CD4-positive, alpha-beta memory T cell (primary cell): Measurements from ENCODE around the gene WDR12. TPM values are rescaled to one million over a fixed set of nuclear protein-coding genes. Genes with fewer than 3 reads are reported as not detected.
"Not testable (repeated sequence)": the region's sequence is repeated elsewhere in the genome, so short reads cannot be mapped to it uniquely, and the experiment has no call there.

ENCODE experiments used
- CTCF ChIA-PET: fragments of 350-600 bp; sonication (Branson Sonifier 250); formaldehyde crosslinking; loops from one replicate; lab custom pipeline; 2021; ENCODE audit warnings: inconsistent platforms; ENCODE audit not compliant: partially characterized antibody; lab: Charles Lee
- POLR2A ChIA-PET: fragments of 350-600 bp; sonication (Branson Sonifier 250); formaldehyde crosslinking; loops from one replicate; lab custom pipeline; 2021; ENCODE audit not compliant: partially characterized antibody; lab: Charles Lee
- DNase-seq, 5 donors: peaks; one replicate each; pipeline versions ENCODE4 v3.0.0 to v3.0.0-alpha.2; 2020 to 2022; ENCODE audit warnings: mixed read lengths in 1 of 5
- H3K27ac ChIP-seq: one replicate; pipeline ENCODE4 v1.7.0; 2013; ENCODE audit warnings: low read depth, low read length
- H3K27me3 ChIP-seq: 2 replicates; pipeline ENCODE4 v1.7.0; 2013; ENCODE audit warnings: mild to moderate bottlenecking, low read length, moderate library complexity; ENCODE audit not compliant: insufficient read depth
- H3K36me3 ChIP-seq: 2 replicates; pipeline ENCODE4 v1.7.0; 2013; ENCODE audit warnings: mild to moderate bottlenecking, low read length, moderate library complexity; ENCODE audit not compliant: insufficient read depth
- H3K4me1 ChIP-seq: 2 replicates; pipeline ENCODE4 v1.7.0; 2013; ENCODE audit warnings: mild to moderate bottlenecking, low read length, moderate library complexity; ENCODE audit not compliant: insufficient read depth
- H3K4me3 ChIP-seq, 2 donors: one replicate each; pipeline ENCODE4 v1.7.0; 2013; ENCODE audit warnings: low read length in 2 of 2, mild to moderate bottlenecking in 1 of 2
- H3K9me3 ChIP-seq, 2 donors: one replicate each; pipeline ENCODE4 v1.7.0; 2013; ENCODE audit warnings: low read length in 2 of 2, control low read depth in 1 of 2; ENCODE audit not compliant: control insufficient read depth in 1 of 2
- H3K27ac Mint-ChIP-seq, 7 donors: one replicate each; pipeline ENCODE4 v1.8.0; 2020 to 2021; ENCODE audit warnings: mixed read lengths in 7 of 7, mild to moderate bottlenecking in 6 of 7, inconsistent platforms in 3 of 7, moderate library complexity in 3 of 7
- H3K27me3 Mint-ChIP-seq, 2 donors: one replicate each; pipeline ENCODE4 v1.8.0; 2020 to 2021; ENCODE audit warnings: mixed read lengths in 2 of 2
- H3K36me3 Mint-ChIP-seq, 2 donors: one replicate each; pipeline ENCODE4 v1.8.0; 2020 to 2021; ENCODE audit warnings: mixed read lengths in 2 of 2, inconsistent platforms in 1 of 2, mild to moderate bottlenecking in 1 of 2
- H3K4me1 Mint-ChIP-seq, 4 donors: one replicate each; pipeline ENCODE4 v1.8.0; 2020 to 2021; ENCODE audit warnings: mixed read lengths in 4 of 4, mild to moderate bottlenecking in 1 of 4
- H3K4me3 Mint-ChIP-seq, 8 donors: one replicate each; pipeline ENCODE4 v1.8.0; 2020 to 2021; ENCODE audit warnings: mixed read lengths in 8 of 8, mild to moderate bottlenecking in 7 of 8, moderate library complexity in 6 of 8, inconsistent platforms in 3 of 8
- H3K9me3 Mint-ChIP-seq, 8 donors: one replicate each; pipeline ENCODE4 v1.8.0; 2020 to 2021; ENCODE audit warnings: mixed read lengths in 8 of 8, mild to moderate bottlenecking in 5 of 8, inconsistent platforms in 3 of 8, moderate library complexity in 1 of 8
- intact Hi-C: fragments of 100-400 bp; cut with micrococcal nuclease; formaldehyde crosslinking; loops from one replicate; pipeline ENCODE4 v1.15.1; 2023
- polyA plus RNA-seq, 2 donors: library from polyadenylated mRNA; unstranded; fragments of 300-500 nt; fragmentation: Illumina TruSeq; gene quantifications; one replicate each; pipeline ENCODE4 v1.2.3, GENCODE V29; 2021
- total RNA-seq, 2 experiments: library from RNA; stranded (reverse); gene quantifications; one replicate each; pipeline ENCODE4 v1.2.3, GENCODE V29; 2021

WDR12 gene
- total and polyA plus RNA-seq, 4 experiments from 2014 or later: 16.5 to 25.0 (median 20.6) TPM

GRCh38 chr2:202870431-202871299 is 40.8 kb downstream of the WDR12 start:
- peaks cover 0 to 6% of the 10 kb centered on the region in 2 donors for H3K36me3 Mint-ChIP-seq
- Histone ChIP-seq H3K4me3 (peak overlapping the region; percentile 59 to 62), H3K36me3 (no peaks in the 10 kb centered on the region), H3K27me3 (no peaks in the 10 kb centered on the region), H3K27ac (peak overlapping the region; percentile 51), H3K4me1 (peaks cover 3% of the 10 kb centered on the region), H3K9me3 (no peaks in the 10 kb centered on the region)
- peak overlapping the region in 6 of 7 donors; percentile 18 to 71 (median 59) for H3K27ac Mint-ChIP-seq
- H3K4me1 Mint-ChIP-seq: peaks cover 5 to 13% (median 9%) of the 10 kb centered on the region in 4 donors
- intact Hi-C loops: loop anchor here (1.0 to 10.0 kb wide), 6 partner anchors 39 to 367 kb away; partner anchors contain the start of genes CYP20A1, FAM117B and NBEAL1
- peak; percentile 44 to 57 (median 51) for DNase-seq
- ChIA-PET CTCF (interaction anchor here (0.5 to 4.6 kb wide), 14 partner anchors 10 to 322 kb away, joined by 3 to 53 read pairs (median 3); no protein-coding TSS in a partner anchor), POLR2A (interaction anchor here (0.5 to 2.6 kb wide), 7 partner anchors 9 to 282 kb away, joined by 3 to 9 read pairs (median 4); partner anchors contain the start of genes FAM117B and WDR12)
- H3K4me3 Mint-ChIP-seq: peak overlapping the region; percentile 87 to 97 (median 94)
- H3K27me3 Mint-ChIP-seq: no peaks in the 10 kb centered on the region
- H3K9me3 Mint-ChIP-seq: no peaks in the 10 kb centered on the region

DNA sequence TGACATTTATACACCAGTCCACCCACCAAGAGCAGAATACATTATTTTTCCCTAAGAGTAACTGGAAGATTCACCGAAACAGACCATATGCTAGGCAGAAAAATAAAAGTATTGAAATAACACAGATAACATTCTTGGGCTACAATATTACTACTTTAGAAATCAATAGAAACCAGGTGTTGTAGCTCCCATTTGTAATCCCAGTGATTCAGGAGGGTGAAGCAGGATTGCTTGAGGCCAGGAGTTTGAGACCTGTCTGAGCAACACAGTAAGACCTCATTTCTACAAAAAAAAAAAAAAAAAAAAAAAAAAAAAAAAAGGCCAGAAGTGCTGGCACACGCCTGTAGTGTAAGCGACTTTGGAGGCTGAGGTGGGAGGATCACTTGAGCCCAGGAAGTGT is 49.5 kb downstream of the WDR12 start:
- Mint-ChIP-seq H3K4me3 (no peak overlapping the region), H3K27me3 (no peaks in the 10 kb centered on the region), H3K27ac (no peak overlapping the region), H3K9me3 (peaks cover 0 to 6% (median 0%) of the 10 kb centered on the region in 8 donors), H3K36me3 (no peaks in the 10 kb centered on the region), H3K4me1 (no peaks in the 10 kb centered on the region)
- Histone ChIP-seq H3K27me3 (no peaks in the 10 kb centered on the region), H3K4me1 (no peaks in the 10 kb centered on the region), H3K27ac (no peak overlapping the region), H3K9me3 (no peaks in the 10 kb centered on the region), H3K4me3 (no peak overlapping the region), H3K36me3 (no peaks in the 10 kb centered on the region)
- intact Hi-C loops: no loop called here
- CTCF ChIA-PET: interaction anchor here (0.8 kb wide), 1 partner anchor 273 kb away, joined by 3 read pairs; no protein-coding TSS in a partner anchor
- POLR2A ChIA-PET: interaction anchor here (1.5 kb wide), 1 partner anchor 9 kb away, joined by 3 read pairs; no protein-coding TSS in a partner anchor
- no peak for DNase-seq

DNA sequence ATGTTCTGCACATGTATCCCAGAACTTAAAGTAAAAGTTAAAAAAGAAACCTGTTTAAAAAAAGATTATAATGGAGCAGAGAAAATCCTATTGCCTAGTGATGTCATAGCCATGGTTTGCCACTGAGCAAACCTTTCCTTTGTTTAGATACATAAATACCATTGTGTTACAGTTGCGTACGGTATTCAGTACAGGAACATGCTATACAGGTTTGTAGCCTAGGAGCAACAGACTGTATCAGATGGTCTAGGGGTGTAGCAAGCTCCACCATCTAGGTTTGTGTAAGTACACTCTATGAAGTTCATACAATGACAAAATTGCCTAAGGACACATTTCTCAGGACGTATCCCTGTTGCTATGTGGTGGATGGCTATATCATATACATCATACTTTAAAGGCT is 52.9 kb downstream of the WDR12 start:
- Mint-ChIP-seq H3K9me3 (peaks cover 0 to 15% (median under 1%) of the 10 kb centered on the region in 8 donors), H3K4me1 (no peaks in the 10 kb centered on the region), H3K27ac (no peak overlapping the region), H3K27me3 (no peaks in the 10 kb centered on the region), H3K4me3 (no peak overlapping the region), H3K36me3 (no peaks in the 10 kb centered on the region)
- no peaks in the 10 kb centered on the region for H3K9me3 ChIP-seq
- H3K4me1 ChIP-seq: no peaks in the 10 kb centered on the region
- ChIA-PET POLR2A (no interaction called here), CTCF (no interaction called here)
- intact Hi-C loops: no loop called here
- no peak overlapping the region for H3K4me3 ChIP-seq
- H3K36me3 ChIP-seq: no peaks in the 10 kb centered on the region
- no peaks in the 10 kb centered on the region for H3K27me3 ChIP-seq
- DNase-seq: no peak
- no peak overlapping the region for H3K27ac ChIP-seq

DNA sequence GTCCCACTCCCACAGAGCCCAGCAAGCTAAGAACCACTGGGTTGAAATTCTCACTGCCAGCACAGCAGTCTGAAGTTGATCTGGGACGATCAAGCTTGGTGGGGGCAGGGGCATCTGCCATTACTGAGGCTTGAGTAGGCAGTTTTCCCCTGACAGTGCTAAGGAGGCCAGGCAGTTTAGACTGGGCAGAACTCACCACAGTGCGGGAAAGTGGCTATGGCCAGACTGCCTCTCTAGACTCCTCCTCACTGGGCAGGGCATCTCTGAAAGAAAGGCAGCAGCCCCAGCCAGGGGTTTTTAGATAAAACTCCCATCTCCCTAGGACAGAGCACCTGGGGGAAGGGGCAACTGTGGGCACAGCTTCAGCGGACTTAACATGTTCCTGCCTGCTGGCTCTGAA is 62.1 kb downstream of the WDR12 start:
- CTCF ChIA-PET, H3K4me1 Mint-ChIP-seq, intact Hi-C loops, H3K4me3 Mint-ChIP-seq, H3K36me3 Mint-ChIP-seq, H3K27ac ChIP-seq, POLR2A ChIA-PET, H3K4me1 ChIP-seq, H3K36me3 ChIP-seq, H3K9me3 Mint-ChIP-seq, H3K27ac Mint-ChIP-seq, H3K27me3 Mint-ChIP-seq, H3K9me3 ChIP-seq, DNase-seq, H3K4me3 ChIP-seq, H3K27me3 ChIP-seq: not testable (repeated sequence)

GRCh38 chr2:202848813-202849212 is 62.7 kb downstream of the WDR12 start:
- ChIA-PET POLR2A (no interaction called here), CTCF (no interaction called here)
- Mint-ChIP-seq H3K4me3 (no peak overlapping the region), H3K36me3 (no peaks in the 10 kb centered on the region), H3K27ac (no peak overlapping the region), H3K9me3 (peaks cover 0 to 5% (median under 1%) of the 10 kb centered on the region in 8 donors), H3K27me3 (peaks cover 0 to 3% of the 10 kb centered on the region in 2 donors), H3K4me1 (no peaks in the 10 kb centered on the region)
- intact Hi-C loops: no loop called here
- no peak overlapping the region for H3K27ac ChIP-seq
- H3K4me1 ChIP-seq: no peaks in the 10 kb centered on the region
- H3K9me3 ChIP-seq: no peaks in the 10 kb centered on the region
- no peaks in the 10 kb centered on the region for H3K27me3 ChIP-seq
- DNase-seq: no peak
- H3K36me3 ChIP-seq: no peaks in the 10 kb centered on the region
- no peak overlapping the region for H3K4me3 ChIP-seq

DNA sequence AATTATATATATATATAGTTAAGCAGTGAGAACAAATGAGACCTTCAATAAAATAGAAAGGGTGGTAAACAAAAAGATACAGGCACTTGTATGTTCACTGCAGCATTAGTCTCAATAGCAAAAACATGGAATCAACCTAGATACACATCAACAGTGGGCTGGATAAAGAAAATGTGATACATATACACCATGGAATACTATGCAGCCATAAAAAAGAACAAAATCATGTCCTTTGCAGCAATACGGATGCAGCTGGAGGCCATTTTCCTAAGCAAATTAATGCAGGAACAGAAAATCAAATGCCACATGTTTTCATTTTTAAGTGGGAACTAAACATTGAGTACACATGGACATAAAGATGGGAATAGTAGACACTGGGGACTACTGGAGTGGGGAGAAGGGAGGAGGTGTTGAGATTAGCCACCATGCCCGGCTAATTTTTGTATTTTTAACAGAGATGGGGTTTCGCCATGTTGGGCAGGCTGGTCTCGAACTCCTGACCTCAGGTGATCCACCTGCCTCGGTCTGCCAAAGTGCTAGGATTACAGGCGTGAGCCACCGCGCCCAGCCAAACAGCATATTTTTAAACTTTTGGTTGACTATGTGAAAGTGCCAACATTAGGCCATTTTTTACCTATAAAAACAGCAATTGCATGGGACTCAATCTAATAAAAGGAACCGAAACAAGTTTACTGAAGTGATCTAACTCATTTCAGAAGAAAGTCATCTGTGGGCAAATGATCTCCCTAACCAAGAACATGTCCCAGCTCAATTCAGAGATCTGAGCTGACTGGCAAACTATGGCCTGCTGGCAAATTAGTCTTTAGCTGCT is 63.6 kb downstream of the WDR12 start:
- Histone ChIP-seq H3K36me3 (no peaks in the 10 kb centered on the region), H3K4me3 (no peak overlapping the region), H3K27ac (no peak overlapping the region), H3K27me3 (no peaks in the 10 kb centered on the region), H3K4me1 (no peaks in the 10 kb centered on the region), H3K9me3 (no peaks in the 10 kb centered on the region)
- ChIA-PET POLR2A (no interaction called here), CTCF (no interaction called here)
- Mint-ChIP-seq H3K4me3 (no peak overlapping the region), H3K4me1 (no peaks in the 10 kb centered on the region), H3K9me3 (peaks cover 2 to 10% (median 6%) of the 10 kb centered on the region in 8 donors), H3K36me3 (no peaks in the 10 kb centered on the region), H3K27me3 (peaks cover 0 to 3% of the 10 kb centered on the region in 2 donors), H3K27ac (no peak overlapping the region)
- DNase-seq: no peak
- intact Hi-C loops: no loop called here

- Histone ChIP-seq H3K27ac (no peak overlapping the region), H3K36me3 (no peaks in the 10 kb centered on the region), H3K9me3 (no peaks in the 10 kb centered on the region), H3K27me3 (no peaks in the 10 kb centered on the region), H3K4me1 (no peaks in the 10 kb centered on the region), H3K4me3 (no peak overlapping the region)
- POLR2A ChIA-PET: no interaction called here
- H3K4me1 Mint-ChIP-seq: no peaks in the 10 kb centered on the region
- DNase-seq: no peak
- intact Hi-C loops: no loop called here
- H3K4me3 Mint-ChIP-seq: no peak overlapping the region
- H3K27ac Mint-ChIP-seq: no peak overlapping the region
- no peaks in the 10 kb centered on the region for H3K27me3 Mint-ChIP-seq
- CTCF ChIA-PET: no interaction called here
- H3K36me3 Mint-ChIP-seq: peaks cover 0 to 6% of the 10 kb centered on the region in 2 donors
- peaks cover 2 to 19% (median 12%) of the 10 kb centered on the region in 8 donors for H3K9me3 Mint-ChIP-seq
Measured at GRCh38 chr2:202844656-202845055, 66.8 kb downstream of the WDR12 start.
